Measurements from ENCODE around the gene RAB3GAP2. TPM values are rescaled to one million over a fixed set of nuclear protein-coding genes. Genes with fewer than 3 reads are reported as not detected.

Gene RAB3GAP2
- total and polyA plus RNA-seq, 10 of the 15 experiments (the other 5 are each of a cell fraction or from before 2014, with no cell fraction given), result 11.9 to 51.1 (median 24.4) TPM

GRCh38 chr1:220119043-220119512, 153.2 kb downstream of the RAB3GAP2 start:
- H3K9ac ChIP-seq (ENCODE audit: control insufficient read depth, insufficient read depth, low read length), result no peak overlapping the region
- FAIRE-seq (no peak), ATAC-seq (no peak), DNase-seq (ENCODE audit: low read depth, low spot score) (no peak)
- ChIA-PET RAD21 (ENCODE audit: unreplicated experiment) (no interaction called here), CTCF (no interaction called here), SMC1A (ENCODE audit: uncharacterized antibody, unreplicated experiment) (no interaction called here), POLR2A (no interaction called here)
- H3K27ac ChIP-seq (ENCODE audit: control insufficient read depth, insufficient read depth), result no peak overlapping the region
- BruUV-seq (replicated peaks), result no TSS peak
- H3K4me2 ChIP-seq (ENCODE audit: control insufficient read depth, insufficient read depth), result no peak overlapping the region
- no peak overlapping the region for H2AFZ ChIP-seq (ENCODE audit: control insufficient read depth, low read depth, low read length)
- H3K79me2 ChIP-seq (ENCODE audit: control insufficient read depth, insufficient read depth, low read length), result no peaks in the 10 kb centered on the region
- in situ Hi-C loops (cut with MboI) (no loop called here), intact Hi-C loops (cut with micrococcal nuclease; ENCODE audit: unreplicated experiment) (no loop called here)
- WGBS (ENCODE audit: insufficient coverage, insufficient replicate concordance, low lambda C conversion rate, missing lambda C conversion rate), result 88% methylated on average over 6 of the region's 6 CpGs
- H3K27me3 ChIP-seq (replicated peaks in 1 of 2; ENCODE audit: control insufficient read depth in 2 of 2, insufficient read depth in 2 of 2, low read length in 1 of 2), result no peaks in the 10 kb centered on the region
- no peak overlapping the region for H3K4me3 ChIP-seq
- TF ChIP-seq TCF12 (IDR thresholded peaks at IDR 0.05; ENCODE audit: low read depth, low read length) (no peak), SIX5 (IDR thresholded peaks at IDR 0.05; ENCODE audit: low read depth, low read length, severe bottlenecking) (no peak), RAD21 (IDR thresholded peaks at IDR 0.05; ENCODE audit: insufficient read depth, low read depth, low read length) (no peak), PBX3 (IDR thresholded peaks at IDR 0.05; ENCODE audit: insufficient replicate concordance, low read depth, low read length) (no peak), TBL1XR1 (IDR thresholded peaks at IDR 0.05; ENCODE audit: low read depth, low read length) (no peak), FOXM1 (IDR thresholded peaks at IDR 0.05; ENCODE audit: low read depth, low read length) (no peak), BCL11A (IDR thresholded peaks at IDR 0.05; ENCODE audit: low read depth, low read length) (no peak), RAD51 (IDR thresholded peaks at IDR 0.05) (no peak), WRNIP1 (IDR thresholded peaks at IDR 0.05; ENCODE audit: borderline replicate concordance, low read depth, low read length) (no peak), ZNF217 (IDR thresholded peaks at IDR 0.05) (no peak), MEF2A (IDR thresholded peaks at IDR 0.05; ENCODE audit: insufficient read depth, low read depth, low read length) (no peak), CEBPB (IDR thresholded peaks at IDR 0.05; ENCODE audit: borderline replicate concordance in 1 of 2, low read depth in 2 of 2, low read length in 2 of 2) (no peak), MYC (IDR thresholded peaks at IDR 0.05; ENCODE audit: insufficient read depth, insufficient read length, insufficient replicate concordance, low read length, severe bottlenecking) (no peak), EP300 (IDR thresholded peaks at IDR 0.05; ENCODE audit: borderline replicate concordance in 1 of 2, control insufficient read depth in 1 of 2, low read depth in 2 of 2, low read length in 2 of 2) (no peak), PAX5 (IDR thresholded peaks at IDR 0.05; ENCODE audit: borderline replicate concordance, low read depth, low read length) (no peak)
- no peaks in the 10 kb centered on the region for H4K20me1 ChIP-seq (ENCODE audit: control insufficient read depth, insufficient read depth)
- H3K36me3 ChIP-seq (ENCODE audit: control insufficient read depth in 2 of 2, insufficient read depth in 2 of 2, low read length in 1 of 2), result no peaks in the 10 kb centered on the region; a peak in 1 of 4 replicates
- H3K4me1 ChIP-seq (ENCODE audit: control insufficient read depth, insufficient read depth, low read length), result no peaks in the 10 kb centered on the region
- no peaks in the 10 kb centered on the region for H3K9me3 ChIP-seq (replicated peaks; ENCODE audit: control insufficient read depth, insufficient read depth, low read length)
